Lower leg skin (tissue), 4 donors: ENCODE measurements around the gene VAV2. TPM values are rescaled to one million over a fixed set of nuclear protein-coding genes. Genes with fewer than 3 reads are reported as not detected.
"Not testable (repeated sequence)": the region's sequence is repeated elsewhere in the genome, so short reads cannot be mapped to it uniquely, and the experiment has no call there.

Source experiments
- DNase-seq, 2 donors: peaks; one replicate each; pipeline ENCODE4 v3.0.0-alpha.2; 2019; ENCODE audit warnings: low spot score in 2 of 2
- H3K4me3 ChIP-seq: fragments of 200-600 bp; sonication (generic); 2 replicates; pipeline ENCODE4 v1.5.1; 2017; ENCODE audit warnings: mild to moderate bottlenecking, low read depth; ENCODE audit not compliant: poor library complexity, severe bottlenecking
- CTCF ChIP-seq, 3 donors: fragments of 450-650 bp; IDR thresholded peaks; one replicate each; pipeline ENCODE4 v1.5.1; 2016; ENCODE audit warnings: antibody characterized with exemption in 3 of 3, mild to moderate bottlenecking in 3 of 3, moderate library complexity in 2 of 3
- POLR2A ChIP-seq, 2 donors: fragments of 450-650 bp; IDR thresholded peaks; one replicate each; pipeline ENCODE4 v1.6.1; 2016 to 2017; ENCODE audit warnings: antibody characterized with exemption in 2 of 2, mild to moderate bottlenecking in 1 of 2, moderate library complexity in 1 of 2
- WGBS, 2 donors: methylation state at CpG; one replicate each; pipeline ENCODE4 v1.1.5; 2018; 5-methylcytosine and 5-hydroxymethylcytosine counted together
- intact Hi-C: fragments of 100-400 bp; cut with DNase I; formaldehyde crosslinking; loops from one replicate; pipeline ENCODE4 v1.15.0; 2023; ENCODE audit warnings: low total_unique reads
- total RNA-seq, 4 donors: library from RNA; depleted of rRNA; stranded (reverse); fragments of >200 nt; gene quantifications; one replicate each; pipeline ENCODE4 v1.1.0, GENCODE V29; 2016

Gene VAV2
- total RNA-seq, 4 donors from 2014 or later = 6.8 to 9.1 (median 7.5) TPM

GRCh38 chr9:133991214-133991921, 756 bp downstream of the VAV2 start:
- TF ChIP-seq POLR2A (IDR thresholded peaks at IDR 0.05) = no peak
- TF ChIP-seq CTCF (IDR thresholded peaks at IDR 0.05) = no peak
- intact Hi-C loops = loop anchor here (2.0 kb wide), 1 partner anchor 199 kb away; no protein-coding TSS in a partner anchor
- DNase-seq = no peak
- WGBS, 2 donors = 0 to 7% methylated on average over 6 to 15 of the region's 82 CpGs
- peak overlapping the region; percentile 53 for H3K4me3 ChIP-seq

- TF ChIP-seq CTCF (IDR thresholded peaks at IDR 0.05) (no peak), POLR2A (IDR thresholded peaks at IDR 0.05) (no peak)
- peak overlapping the region; percentile 53 for H3K4me3 ChIP-seq
- DNase-seq = peak in 1 of 2 donors; percentile 90
- intact Hi-C loops = loop anchor here (2.0 kb wide), 1 partner anchor 198 kb away; no protein-coding TSS in a partner anchor
- WGBS, 2 donors = 24 to 36% methylated on average over 28 to 29 of the region's 31 CpGs
These were observed 1.5 kb downstream of the VAV2 start for GRCh38 chr9:133990366-133991213.

- intact Hi-C loops = loop anchor here (2.0 kb wide), 1 partner anchor 197 kb away; no protein-coding TSS in a partner anchor
- no peak for DNase-seq
- H3K4me3 ChIP-seq = no peak overlapping the region
- no peak for TF ChIP-seq CTCF (IDR thresholded peaks at IDR 0.05)
- WGBS, 2 donors = 77 to 80% methylated on average over 23 to 24 of the region's 24 CpGs
These were observed 2.3 kb downstream of the VAV2 start for GRCh38 chr9:133989625-133990365.

GRCh38 chr9:133988771-133989170, 3.4 kb downstream of the VAV2 start:
- intact Hi-C loops, DNase-seq, H3K4me3 ChIP-seq: not testable (repeated sequence)
- 86 to 94% methylated on average over 14 of the region's 14 CpGs for WGBS, 2 donors

- no peak for TF ChIP-seq POLR2A (IDR thresholded peaks at IDR 0.05)
- TF ChIP-seq CTCF (IDR thresholded peaks at IDR 0.05) = no peak
- no peak for DNase-seq
- no peak overlapping the region for H3K4me3 ChIP-seq
- WGBS, 2 donors = 82 to 84% methylated on average over 16 of the region's 16 CpGs
- intact Hi-C loops = no loop called here
These were observed 4.0 kb downstream of the VAV2 start for GRCh38 chr9:133987946-133988665.
